IPS-NIHi7 (cell line): ENCODE measurements around the gene UNC13A.

Source experiments
- DNase-seq: peaks from one replicate; pipeline ENCODE4 v3.0.0; 2012; ENCODE audit warnings: mixed read lengths; ENCODE audit errors: extremely low spot score

UNC13A gene

DNA sequence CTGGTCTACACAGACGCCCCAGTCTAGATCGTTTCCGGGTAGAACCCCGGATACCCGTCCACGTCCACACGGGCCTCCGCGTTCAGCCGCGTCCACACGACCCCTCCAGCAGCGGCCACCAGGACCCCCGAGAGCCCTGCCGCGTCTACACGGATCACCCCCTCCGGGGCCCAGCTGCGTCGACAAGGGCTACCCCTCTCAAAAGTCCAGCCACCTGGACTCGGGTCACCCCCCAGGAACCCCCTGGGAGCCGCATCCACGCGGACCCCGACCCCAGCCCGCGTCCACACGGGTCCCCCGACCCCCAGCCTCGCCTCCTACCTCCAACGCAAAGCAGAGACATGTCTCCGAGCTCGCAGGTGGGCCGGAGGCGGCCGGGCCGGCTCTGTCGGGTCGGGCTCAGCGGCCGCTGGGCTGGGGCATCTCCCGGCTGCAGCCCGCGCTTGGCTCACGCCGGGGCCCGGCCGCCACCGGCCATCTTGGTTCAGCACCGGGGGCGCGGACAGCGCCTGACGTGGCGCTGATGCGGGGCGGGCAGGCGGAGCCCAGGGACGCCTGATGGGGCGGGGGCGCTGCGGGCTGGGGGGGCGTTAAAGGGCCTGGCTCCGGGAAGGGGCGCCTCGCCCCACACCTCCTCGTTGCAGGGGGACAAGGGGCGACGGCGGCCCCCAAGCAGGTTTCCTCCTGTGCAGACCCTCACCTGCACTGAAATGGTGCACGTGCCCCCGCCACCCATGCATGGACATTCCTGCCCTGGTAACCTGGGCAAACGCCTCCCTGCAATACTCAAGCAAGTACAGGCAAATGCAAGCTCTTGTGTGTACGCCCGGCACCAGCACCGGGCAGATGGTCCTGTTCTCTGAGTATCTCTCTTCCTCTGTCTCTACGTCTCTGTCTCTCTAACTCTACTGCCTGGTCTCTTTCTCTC, at the start of gene UNC13A:
UNC13A (minus strand) TSS at position 498 of the 928 bp plus-strand sequence; CDS start at position 343, 155 bp downstream.
- DNase-seq = peak; percentile 89

DNA sequence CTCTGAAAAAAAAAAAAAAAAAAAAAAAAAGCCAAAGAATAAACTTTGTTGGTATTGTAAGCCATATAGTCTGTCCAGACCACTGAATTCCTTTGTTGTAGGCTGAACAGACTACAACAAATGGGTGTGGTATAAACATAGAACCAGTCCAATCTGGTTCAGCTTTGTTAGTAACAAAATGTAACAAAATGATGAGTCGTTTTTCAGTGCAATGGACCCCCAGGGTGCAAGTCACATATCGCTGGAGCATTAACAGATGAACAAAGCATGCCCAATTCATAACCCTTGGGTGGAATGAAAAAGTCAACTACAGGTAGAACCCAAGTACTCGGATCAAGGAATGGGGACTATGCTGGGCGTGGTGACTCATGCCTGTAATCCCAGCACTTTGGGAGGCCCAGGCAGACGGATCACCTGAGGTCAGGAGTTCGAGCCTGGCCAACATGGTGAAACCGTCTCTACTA, 49.6 kb upstream of the UNC13A start:
- DNase-seq = no peak

- DNase-seq = no peak
These were observed 47.3 kb upstream of the UNC13A start for GRCh38 chr19:17735410-17735809.

DNA sequence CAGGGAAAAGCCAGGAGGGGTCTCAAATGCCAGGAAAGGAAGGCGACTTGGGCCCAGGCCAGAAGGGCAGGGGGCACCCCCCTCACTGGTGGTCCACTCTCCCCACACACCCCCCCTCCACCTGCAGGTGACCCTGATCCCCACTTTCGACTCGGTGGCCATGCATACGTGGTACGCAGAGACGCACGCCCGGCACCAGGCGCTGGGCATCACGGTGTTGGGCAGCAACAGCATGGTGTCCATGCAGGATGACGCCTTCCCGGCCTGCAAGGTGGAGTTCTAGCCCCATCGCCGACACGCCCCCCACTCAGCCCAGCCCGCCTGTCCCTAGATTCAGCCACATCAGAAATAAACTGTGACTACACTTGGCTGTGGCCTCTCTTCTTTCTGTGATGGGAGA, 46.0 kb upstream of the UNC13A start:
- DNase-seq = no peak

DNA sequence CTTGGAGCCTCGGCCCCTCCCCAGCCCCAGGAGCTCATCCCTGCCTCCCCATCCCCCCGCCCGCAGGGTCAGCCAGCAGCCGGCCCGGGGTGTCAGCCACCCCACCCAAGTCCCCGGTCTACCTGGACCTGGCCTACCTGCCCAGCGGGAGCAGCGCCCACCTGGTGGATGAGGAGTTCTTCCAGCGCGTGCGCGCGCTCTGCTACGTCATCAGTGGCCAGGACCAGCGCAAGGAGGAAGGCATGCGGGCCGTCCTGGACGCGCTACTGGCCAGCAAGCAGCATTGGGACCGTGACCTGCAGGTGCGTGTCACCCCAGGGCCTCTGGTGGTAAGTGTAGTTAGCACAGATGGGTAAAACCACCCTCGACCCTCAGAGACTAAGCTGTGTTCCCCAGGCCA, 45.0 kb upstream of the UNC13A start:
- DNase-seq = no peak

GRCh38 chr19:17727843-17728242, 39.7 kb upstream of the UNC13A start:
- DNase-seq = no peak

DNA sequence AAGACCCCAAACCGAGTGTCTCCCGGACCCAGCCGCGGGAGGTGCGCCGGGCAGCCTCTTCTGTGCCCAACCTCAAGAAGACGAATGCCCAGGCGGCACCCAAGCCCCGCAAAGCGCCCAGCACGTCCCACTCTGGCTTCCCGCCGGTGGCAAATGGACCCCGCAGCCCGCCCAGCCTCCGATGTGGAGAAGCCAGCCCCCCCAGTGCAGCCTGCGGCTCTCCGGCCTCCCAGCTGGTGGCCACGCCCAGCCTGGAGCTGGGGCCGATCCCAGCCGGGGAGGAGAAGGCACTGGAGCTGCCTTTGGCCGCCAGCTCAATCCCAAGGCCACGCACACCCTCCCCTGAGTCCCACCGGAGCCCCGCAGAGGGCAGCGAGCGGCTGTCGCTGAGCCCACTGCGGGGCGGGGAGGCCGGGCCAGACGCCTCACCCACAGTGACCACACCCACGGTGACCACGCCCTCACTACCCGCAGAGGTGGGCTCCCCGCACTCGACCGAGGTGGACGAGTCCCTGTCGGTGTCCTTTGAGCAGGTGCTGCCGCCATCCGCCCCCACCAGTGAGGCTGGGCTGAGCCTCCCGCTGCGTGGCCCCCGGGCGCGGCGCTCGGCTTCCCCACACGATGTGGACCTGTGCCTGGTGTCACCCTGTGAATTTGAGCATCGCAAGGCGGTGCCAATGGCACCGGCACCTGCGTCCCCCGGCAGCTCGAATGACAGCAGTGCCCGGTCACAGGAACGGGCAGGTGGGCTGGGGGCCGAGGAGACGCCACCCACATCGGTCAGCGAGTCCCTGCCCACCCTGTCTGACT, 39.0 kb upstream of the UNC13A start:
- DNase-seq = no peak

- no peak for DNase-seq
These were observed 38.1 kb upstream of the UNC13A start for GRCh38 chr19:17726136-17726741.

GRCh38 chr19:17725422-17726078, 37.4 kb upstream of the UNC13A start:
- DNase-seq = peak; percentile 80

DNA sequence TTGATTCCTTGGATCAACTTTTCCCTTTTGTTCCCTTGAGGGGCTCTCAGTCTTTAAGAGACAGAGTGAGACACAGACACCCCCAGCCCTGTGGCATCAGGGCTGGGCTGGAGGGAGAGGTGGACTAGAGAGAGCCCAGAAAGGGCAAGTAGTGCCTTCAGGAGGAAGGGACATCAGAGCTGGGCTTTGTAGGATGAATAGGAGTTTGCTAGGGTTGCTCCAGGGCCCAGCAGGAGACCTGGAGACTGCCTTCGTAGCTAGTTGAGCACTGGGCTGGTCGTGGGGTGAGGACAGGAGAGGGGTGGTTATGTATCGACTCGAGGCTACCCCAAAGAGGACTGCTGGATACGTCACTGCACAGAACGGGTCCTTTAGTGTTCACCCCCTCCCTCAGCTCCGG, 36.5 kb upstream of the UNC13A start:
- no peak for DNase-seq

DNA sequence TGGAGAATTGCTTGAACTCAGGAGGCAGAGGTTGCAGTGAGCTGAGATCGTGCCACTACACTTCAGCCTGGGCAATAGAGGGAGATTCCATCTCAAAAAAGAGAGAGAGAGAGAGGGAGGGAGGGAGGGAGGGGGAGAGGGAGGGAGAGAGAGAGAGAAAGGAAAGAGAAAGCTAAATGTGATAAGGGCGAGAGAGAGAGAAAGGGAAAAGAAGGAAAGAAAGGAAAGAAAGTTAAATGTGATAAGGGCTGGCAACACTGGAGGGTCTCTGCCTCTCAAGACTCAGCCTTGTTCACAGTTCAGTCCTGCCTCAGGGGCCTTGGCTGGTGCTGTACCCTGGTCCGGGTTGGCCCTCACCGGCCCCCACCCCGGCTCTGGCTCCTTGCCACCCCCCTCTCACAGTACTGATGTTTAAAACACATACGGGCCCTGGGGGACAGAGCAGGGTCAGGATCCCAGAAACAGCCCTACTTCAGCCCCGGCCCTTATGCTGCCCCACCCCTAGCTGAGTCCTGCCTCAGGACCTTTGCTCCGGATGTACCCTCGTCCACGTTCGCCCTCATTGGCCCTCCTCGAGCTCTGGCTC, 34.6 kb upstream of the UNC13A start:
- no peak for DNase-seq

DNA sequence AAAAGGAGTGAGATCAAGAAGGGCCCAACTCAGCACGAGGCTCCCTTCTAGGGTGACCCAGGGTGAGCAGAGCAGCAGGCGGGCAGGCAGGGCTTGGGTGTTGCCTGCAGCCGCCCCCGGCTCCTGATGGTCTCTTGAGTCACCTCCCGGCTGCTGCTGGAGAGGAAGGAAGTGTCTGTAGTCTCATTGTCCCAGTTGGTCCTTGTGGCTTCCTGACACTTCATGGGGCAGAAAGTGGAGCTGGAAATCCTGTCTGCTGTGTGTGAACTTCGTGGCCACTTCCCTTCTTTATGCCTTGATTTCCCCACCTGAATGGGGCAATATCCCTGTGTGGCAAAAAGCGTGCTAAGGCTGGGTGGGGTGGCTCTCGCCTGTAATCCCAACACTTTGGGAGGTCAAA, 33.7 kb upstream of the UNC13A start:
- no peak for DNase-seq

GRCh38 chr19:17721111-17721628, 33.0 kb upstream of the UNC13A start:
- no peak for DNase-seq

GRCh38 chr19:17720440-17720839, 32.3 kb upstream of the UNC13A start:
- no peak for DNase-seq

GRCh38 chr19:17719730-17720400, 31.7 kb upstream of the UNC13A start:
- peak; percentile 30 for DNase-seq

GRCh38 chr19:17718947-17719711, 31.0 kb upstream of the UNC13A start, which contains the start of gene MAP1S:
Gene MAP1S (plus strand): TSS chr19:17719480. CDS start chr19:17719503, 23 bp downstream.
- DNase-seq = peak; percentile 97

DNA sequence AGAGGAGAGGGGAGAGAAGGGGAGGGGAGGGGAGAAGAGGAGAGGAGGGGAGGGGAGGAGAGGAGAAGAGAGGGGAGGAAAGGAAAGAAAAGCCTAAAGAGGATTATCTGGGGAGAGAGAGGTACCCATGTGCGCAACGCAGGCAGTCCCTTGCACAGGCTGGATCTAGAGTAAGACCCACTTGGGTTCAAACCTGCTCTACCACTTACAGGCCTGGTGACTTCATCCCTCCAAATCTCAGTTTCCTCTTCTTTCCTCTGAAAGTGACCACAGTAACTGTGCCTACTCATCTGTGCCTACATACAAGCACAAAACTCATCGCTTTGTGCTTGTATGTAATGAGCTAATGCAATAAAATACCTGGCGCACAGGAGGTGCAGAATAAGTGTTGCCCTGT, 30.4 kb upstream of the UNC13A start:
- DNase-seq = no peak

GRCh38 chr19:17716309-17716929, 28.3 kb upstream of the UNC13A start:
- DNase-seq = no peak

DNA sequence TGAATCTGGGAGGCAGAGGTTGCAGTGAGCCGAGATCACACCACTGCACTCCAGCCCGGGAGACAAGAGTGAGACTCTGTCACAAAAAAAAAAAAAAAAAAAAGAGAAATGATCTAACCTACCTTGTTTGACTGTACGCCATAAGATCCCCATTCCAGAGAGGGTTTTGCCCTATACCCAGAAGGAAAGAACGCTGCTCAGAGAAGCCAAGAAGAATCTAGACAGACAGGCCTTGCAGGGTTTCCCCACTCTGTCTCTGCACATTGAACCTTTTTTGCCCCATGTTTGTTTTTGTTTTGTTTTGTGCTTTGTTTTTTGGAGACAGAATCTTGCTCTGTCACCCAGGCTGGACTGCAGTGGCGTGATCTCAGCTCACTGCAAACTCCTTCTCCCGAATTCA, 23.7 kb upstream of the UNC13A start:
- no peak for DNase-seq
